Mammary epithelial cell (primary cell): ENCODE results near the gene PDIA5.

Experiments used
- CTCF ChIP-seq, 2 donors: IDR thresholded peaks in 1 of 2; conservative IDR thresholded peaks in 1 of 2; 2 replicates each; pipeline ENCODE4 v1.5.1; 2011 to 2012; ENCODE audit warnings: inconsistent platforms in 2 of 2, low read length in 2 of 2, mild to moderate bottlenecking in 2 of 2, control low read depth in 1 of 2, low read depth in 1 of 2; ENCODE audit not compliant: insufficient read depth in 1 of 2; ENCODE audit errors: extremely low read depth in 1 of 2
- EZH2 ChIP-seq: IDR thresholded peaks from 2 replicates; pipeline ENCODE4 v1.6.1; 2012; ENCODE audit warnings: low read length, inconsistent platforms, borderline replicate concordance

GRCh38 chr3:123150449-123151215 is 83.8 kb downstream of the PDIA5 start:
- TF ChIP-seq CTCF (conservative IDR thresholded peaks at IDR 0.05 in 1 of 2, IDR thresholded peaks at IDR 0.05 in 1 of 2; ENCODE audit: extremely low read depth in 1 of 2, insufficient read depth in 1 of 2, low read depth in 1 of 2, low read length in 2 of 2) = no peak
- no peak for TF ChIP-seq EZH2
